SK-N-MC (cell line): ENCODE data around the gene FOXP1.

Experiments
- EZH2 ChIP-seq: fragments of 200-600 bp; sonication (generic); IDR thresholded peaks from one replicate; pipeline ENCODE4 v1.6.1; 2017; ENCODE audit warnings: antibody characterized with exemption
- FOXP2 ChIP-seq: optimal IDR thresholded peaks from 2 replicates; pipeline ENCODE3; 2011; ENCODE audit warnings: mild to moderate bottlenecking, moderate library complexity; ENCODE audit not compliant: insufficient read depth; ENCODE audit errors: extremely low read length, control extremely low read depth
- POLR2AphosphoS5 ChIP-seq: IDR thresholded peaks from 2 replicates; pipeline ENCODE4 v1.6.1; 2012; ENCODE audit warnings: mild to moderate bottlenecking, low read depth, low read length, borderline replicate concordance

DNA sequence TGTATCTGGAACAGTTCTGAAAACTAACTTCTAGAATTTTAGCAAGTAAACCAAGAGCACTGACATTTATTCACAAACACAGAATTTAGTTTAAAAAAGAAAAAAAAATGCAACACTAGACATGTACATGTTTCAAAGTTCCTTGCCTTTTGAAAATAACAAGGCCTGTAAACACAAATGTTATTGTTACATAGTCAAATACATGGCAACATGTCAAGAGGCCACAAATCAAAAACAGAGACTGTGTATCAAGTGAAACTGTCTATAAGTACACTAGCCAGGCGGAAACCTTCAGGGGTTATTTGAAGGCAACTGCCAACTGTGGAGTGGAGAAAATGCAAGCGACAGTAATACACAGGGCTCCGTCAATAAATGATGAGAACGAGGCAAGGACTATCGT, 547.6 kb downstream of the FOXP1 start:
- TF ChIP-seq POLR2AphosphoS5 (no peak), EZH2 (no peak), FOXP2 (no peak)
